Mucosa of descending colon (tissue), 3 donors: ENCODE measurements around the gene SPOCK1. TPM values are rescaled to one million over a fixed set of nuclear protein-coding genes. Genes with fewer than 3 reads are reported as not detected.

Experiments used
- ATAC-seq: fragments of 200-7000 bp; cut with Tn5 transposase; one replicate; pipeline ENCODE4 v1.9.1; 2020; ENCODE audit warnings: mild to moderate bottlenecking, moderate library complexity
- DNase-seq, 3 donors: peaks; one replicate each; pipeline ENCODE4 v3.0.0-alpha.2; 2020
- H3K36me3 ChIP-seq: fragments of 200-600 bp; one replicate; pipeline ENCODE4 v1.8.0; 2021; ENCODE audit warnings: low read depth, mild to moderate bottlenecking
- H3K4me1 ChIP-seq: fragments of 200-600 bp; one replicate; pipeline ENCODE4 v1.8.0; 2021; ENCODE audit warnings: low read depth, mild to moderate bottlenecking
- H3K4me3 ChIP-seq: fragments of 200-600 bp; one replicate; pipeline ENCODE4 v1.8.0; 2021; ENCODE audit warnings: mild to moderate bottlenecking
- H3K9me3 ChIP-seq: fragments of 200-600 bp; one replicate; pipeline ENCODE4 v1.8.0; 2021; ENCODE audit warnings: mild to moderate bottlenecking
- CTCF ChIP-seq: fragments of 200-600 bp; IDR thresholded peaks from one replicate; pipeline ENCODE4 v1.8.0; 2022; ENCODE audit warnings: antibody characterized with exemption, mild to moderate bottlenecking
- intact Hi-C, 2 donors: fragments of 100-400 bp; cut with DNase I in 1 of 2; cut with micrococcal nuclease in 1 of 2; formaldehyde crosslinking; loops; one replicate each; pipeline versions ENCODE4 v1.11.0 to v1.11.1; 2022; cut with DNase I, micrococcal nuclease
- total RNA-seq, 3 donors: library from RNA; stranded (reverse); fragmentation: NEBNext Ultra II Directional in 2 of 3; extraction: Animal tissue kit (Norgen Biotek cat#: 25700) in 2 of 3; gene quantifications; one replicate each; pipeline versions ENCODE4 v1.2.1 to v1.2.4, GENCODE V29; 2021 to 2023
- donor health status: DM: no; HTN: no; CAD: no; lungs with moderate emphysema.
- donor health status: DM: no; HTN: no; CAD: no.
- donor health status: DM: no; HTN: yes; CAD: no.

Gene SPOCK1
- total RNA-seq, 3 donors from 2014 or later, result 1.8 to 55.5 (median 7.9) TPM

GRCh38 chr5:137032929-137033328 is 466.2 kb downstream of the SPOCK1 start:
- DNase-seq (no peak), ATAC-seq (no peak)
- Histone ChIP-seq H3K9me3 (no peaks in the 10 kb centered on the region), H3K4me1 (no peaks in the 10 kb centered on the region), H3K36me3 (no peaks in the 10 kb centered on the region), H3K4me3 (no peak overlapping the region)
- no peak for TF ChIP-seq CTCF
- intact Hi-C loops, result no loop called here

GRCh38 chr5:137027758-137028157 is 471.4 kb downstream of the SPOCK1 start:
- Histone ChIP-seq H3K36me3 (no peaks in the 10 kb centered on the region), H3K9me3 (no peaks in the 10 kb centered on the region), H3K4me1 (no peaks in the 10 kb centered on the region), H3K4me3 (no peak overlapping the region)
- DNase-seq (no peak), ATAC-seq (no peak)
- TF ChIP-seq CTCF, result no peak
- intact Hi-C loops, result no loop called here

GRCh38 chr5:137026296-137026695 is 472.8 kb downstream of the SPOCK1 start:
- DNase-seq (no peak), ATAC-seq (no peak)
- no peaks in the 10 kb centered on the region for H3K9me3 ChIP-seq
- H3K36me3 ChIP-seq, result no peaks in the 10 kb centered on the region
- H3K4me3 ChIP-seq, result no peak overlapping the region
- no peaks in the 10 kb centered on the region for H3K4me1 ChIP-seq
- intact Hi-C loops, result no loop called here
- TF ChIP-seq CTCF, result no peak

GRCh38 chr5:137024044-137024443 is 475.1 kb downstream of the SPOCK1 start:
- Histone ChIP-seq H3K9me3 (no peaks in the 10 kb centered on the region), H3K4me1 (no peaks in the 10 kb centered on the region), H3K36me3 (no peaks in the 10 kb centered on the region), H3K4me3 (no peak overlapping the region)
- TF ChIP-seq CTCF, result no peak
- no peak for DNase-seq
- intact Hi-C loops, result no loop called here
- no peak for ATAC-seq

GRCh38 chr5:137023371-137023770 is 475.8 kb downstream of the SPOCK1 start:
- Histone ChIP-seq H3K4me3 (no peak overlapping the region), H3K4me1 (no peaks in the 10 kb centered on the region), H3K9me3 (no peaks in the 10 kb centered on the region), H3K36me3 (no peaks in the 10 kb centered on the region)
- no peak for DNase-seq
- ATAC-seq, result no peak
- TF ChIP-seq CTCF, result no peak
- intact Hi-C loops, result no loop called here

GRCh38 chr5:137022725-137023124 is 476.4 kb downstream of the SPOCK1 start:
- Histone ChIP-seq H3K4me3 (no peak overlapping the region), H3K4me1 (no peaks in the 10 kb centered on the region), H3K9me3 (no peaks in the 10 kb centered on the region), H3K36me3 (no peaks in the 10 kb centered on the region)
- ATAC-seq (no peak), DNase-seq (no peak)
- intact Hi-C loops, result no loop called here
- no peak for TF ChIP-seq CTCF
